Tibial nerve (tissue), 4 donors: ENCODE measurements around the gene ABLIM2. TPM values are rescaled to one million over a fixed set of nuclear protein-coding genes. Genes with fewer than 3 reads are reported as not detected.

Experiments
- DNase-seq, 2 donors: peaks; one replicate each; pipeline ENCODE4 v3.0.0-alpha.2; 2019; ENCODE audit warnings: low spot score in 2 of 2
- H3K27ac ChIP-seq, 4 donors: fragments of 200-600 bp; sonication (generic) in 3 of 4; one replicate each; pipeline ENCODE4 v1.5.1; 2017 to 2019; ENCODE audit warnings: mild to moderate bottlenecking in 1 of 4
- H3K27me3 ChIP-seq, 2 donors: fragments of 200-600 bp; sonication (generic) in 1 of 2; one replicate each; pipeline versions ENCODE4 v1.5.1 to v1.6.0; 2017 to 2019
- H3K36me3 ChIP-seq, 3 donors: fragments of 200-600 bp; sonication (generic); one replicate each; pipeline ENCODE4 v1.5.1; 2018 to 2019
- H3K4me1 ChIP-seq, 4 donors: fragments of 200-600 bp; sonication (generic) in 3 of 4; one replicate each; pipeline ENCODE4 v1.5.1; 2017 to 2019
- H3K4me3 ChIP-seq, 4 donors: fragments of 200-600 bp; sonication (generic) in 3 of 4; one replicate each; pipeline ENCODE4 v1.5.1; 2017 to 2019; ENCODE audit warnings: mild to moderate bottlenecking in 1 of 4, moderate library complexity in 1 of 4
- H3K9me3 ChIP-seq, 4 donors: fragments of 200-600 bp; sonication (generic) in 3 of 4; one replicate each; pipeline ENCODE4 v1.5.1; 2017 to 2019
- EP300 ChIP-seq, 2 donors: sonication (generic); formaldehyde crosslinking; IDR thresholded peaks; one replicate each; pipeline ENCODE4 v1.6.1; 2017; ENCODE audit warnings: antibody characterized with exemption in 2 of 2, mild to moderate bottlenecking in 1 of 2
- POLR2A ChIP-seq, 2 donors: fragments of 450-650 bp; IDR thresholded peaks; one replicate each; pipeline ENCODE4 v1.6.1; 2017; ENCODE audit warnings: antibody characterized with exemption in 2 of 2, mild to moderate bottlenecking in 2 of 2, moderate library complexity in 2 of 2
- WGBS, 2 donors: methylation state at CpG; one replicate each; pipeline ENCODE4 v1.1.5; 2018; 5-methylcytosine and 5-hydroxymethylcytosine counted together
- total RNA-seq, 4 donors: library from RNA; depleted of rRNA; stranded (reverse); fragments of >200 nt; gene quantifications; one replicate each; pipeline ENCODE4 v1.1.0, GENCODE V29; 2016
- TF ChIP-seq, protein P1 (sequence below), 5 experiments: fragments of 200-600 bp in 3 of 5; fragments of 450-650 bp in 2 of 5; sonication (generic) in 3 of 5; IDR thresholded peaks; one replicate each; pipeline ENCODE4 v1.5.1; 2016 to 2019; ENCODE audit warnings: antibody characterized with exemption in 5 of 5, mild to moderate bottlenecking in 3 of 5, moderate library complexity in 2 of 5

The ABLIM2 gene
- total RNA-seq, 4 donors from 2014 or later = 29.1 to 125 (median 41.7) TPM

- no peak for DNase-seq
- H3K27me3 ChIP-seq = no peaks in the 10 kb centered on the region
- no peak overlapping the region for H3K27ac ChIP-seq
- H3K4me1 ChIP-seq = peaks cover 0 to 8% (median 3%) of the 10 kb centered on the region in 4 donors
- TF ChIP-seq, protein P1, sequence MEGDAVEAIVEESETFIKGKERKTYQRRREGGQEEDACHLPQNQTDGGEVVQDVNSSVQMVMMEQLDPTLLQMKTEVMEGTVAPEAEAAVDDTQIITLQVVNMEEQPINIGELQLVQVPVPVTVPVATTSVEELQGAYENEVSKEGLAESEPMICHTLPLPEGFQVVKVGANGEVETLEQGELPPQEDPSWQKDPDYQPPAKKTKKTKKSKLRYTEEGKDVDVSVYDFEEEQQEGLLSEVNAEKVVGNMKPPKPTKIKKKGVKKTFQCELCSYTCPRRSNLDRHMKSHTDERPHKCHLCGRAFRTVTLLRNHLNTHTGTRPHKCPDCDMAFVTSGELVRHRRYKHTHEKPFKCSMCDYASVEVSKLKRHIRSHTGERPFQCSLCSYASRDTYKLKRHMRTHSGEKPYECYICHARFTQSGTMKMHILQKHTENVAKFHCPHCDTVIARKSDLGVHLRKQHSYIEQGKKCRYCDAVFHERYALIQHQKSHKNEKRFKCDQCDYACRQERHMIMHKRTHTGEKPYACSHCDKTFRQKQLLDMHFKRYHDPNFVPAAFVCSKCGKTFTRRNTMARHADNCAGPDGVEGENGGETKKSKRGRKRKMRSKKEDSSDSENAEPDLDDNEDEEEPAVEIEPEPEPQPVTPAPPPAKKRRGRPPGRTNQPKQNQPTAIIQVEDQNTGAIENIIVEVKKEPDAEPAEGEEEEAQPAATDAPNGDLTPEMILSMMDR (IDR thresholded peaks at IDR 0.05) = no peak
- TF ChIP-seq EP300 (IDR thresholded peaks at IDR 0.05) (no peak), POLR2A (IDR thresholded peaks at IDR 0.05) (no peak)
- H3K36me3 ChIP-seq = peaks cover 0 to 6% (median 0%) of the 10 kb centered on the region in 3 donors
- H3K9me3 ChIP-seq = no peaks in the 10 kb centered on the region
- H3K4me3 ChIP-seq = no peak overlapping the region
- 82 to 91% methylated on average over 7 to 12 of the region's 12 CpGs for WGBS, 2 donors
Measured at GRCh38 chr4:7985072-7985471, 173.5 kb downstream of the ABLIM2 start.

GRCh38 chr4:7984286-7984925, 174.2 kb downstream of the ABLIM2 start:
- no peak for TF ChIP-seq EP300 (IDR thresholded peaks at IDR 0.05)
- TF ChIP-seq, protein P1 (IDR thresholded peaks at IDR 0.05) = no peak
- no peak for TF ChIP-seq POLR2A (IDR thresholded peaks at IDR 0.05)
- Histone ChIP-seq H3K36me3 (no peaks in the 10 kb centered on the region), H3K4me3 (no peak overlapping the region), H3K27me3 (no peaks in the 10 kb centered on the region), H3K4me1 (peaks cover 0 to 8% (median 3%) of the 10 kb centered on the region in 4 donors), H3K9me3 (no peaks in the 10 kb centered on the region), H3K27ac (no peak overlapping the region)
- WGBS, 2 donors = 86 to 89% methylated on average over 17 to 19 of the region's 31 CpGs
- DNase-seq = no peak

- DNase-seq = no peak
- no peak overlapping the region for H3K27ac ChIP-seq
- peaks cover 0 to 17% (median 3%) of the 10 kb centered on the region in 4 donors for H3K4me1 ChIP-seq
- WGBS, 2 donors = 92 to 96% methylated on average over 17 of the region's 17 CpGs
- H3K4me3 ChIP-seq = no peak overlapping the region
- no peaks in the 10 kb centered on the region for H3K36me3 ChIP-seq
- H3K9me3 ChIP-seq = no peaks in the 10 kb centered on the region
- TF ChIP-seq POLR2A (IDR thresholded peaks at IDR 0.05) = no peak
- TF ChIP-seq, protein P1 (IDR thresholded peaks at IDR 0.05) = no peak
- no peaks in the 10 kb centered on the region for H3K27me3 ChIP-seq
Measured at GRCh38 chr4:7983296-7983695, 175.3 kb downstream of the ABLIM2 start.

GRCh38 chr4:7981738-7982394, 176.7 kb downstream of the ABLIM2 start:
- 71 to 88% methylated on average over 6 to 8 of the region's 8 CpGs for WGBS, 2 donors
- Histone ChIP-seq H3K27me3 (no peaks in the 10 kb centered on the region), H3K9me3 (no peaks in the 10 kb centered on the region), H3K4me3 (no peak overlapping the region), H3K36me3 (no peaks in the 10 kb centered on the region), H3K4me1 (peaks cover 0 to 25% (median 6%) of the 10 kb centered on the region in 4 donors), H3K27ac (no peak overlapping the region)
- no peak for TF ChIP-seq POLR2A (IDR thresholded peaks at IDR 0.05)
- TF ChIP-seq EP300 (IDR thresholded peaks at IDR 0.05) = no peak
- TF ChIP-seq, protein P1 (IDR thresholded peaks at IDR 0.05) = no peak
- no peak for DNase-seq

DNA sequence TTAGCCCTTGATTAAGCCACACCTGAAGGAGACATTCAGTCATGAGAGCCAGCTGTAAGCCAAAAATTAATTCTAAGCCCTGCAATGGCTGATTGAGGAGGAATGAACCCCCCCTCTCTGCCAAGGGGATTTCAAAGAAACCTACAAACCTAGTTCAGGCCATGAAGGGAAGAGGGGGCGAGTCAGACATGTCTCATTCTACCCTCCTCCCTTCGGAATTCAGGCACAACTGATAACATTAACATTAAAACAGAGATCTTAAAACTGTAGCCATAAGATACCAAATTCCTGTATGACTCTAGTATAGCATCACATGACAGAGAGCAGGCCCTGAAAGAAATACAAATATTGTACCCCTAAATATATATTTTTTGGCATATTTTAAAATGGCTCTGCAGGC, 178.6 kb downstream of the ABLIM2 start:
- H3K36me3 ChIP-seq = no peaks in the 10 kb centered on the region

More for the DNA sequence above, 178.6 kb downstream of the ABLIM2 start:
- H3K27me3 ChIP-seq = no peaks in the 10 kb centered on the region
- H3K9me3 ChIP-seq = no peaks in the 10 kb centered on the region
- no peak overlapping the region for H3K27ac ChIP-seq
- no peak overlapping the region for H3K4me3 ChIP-seq
- DNase-seq = no peak
- H3K4me1 ChIP-seq = peaks cover 0 to 17% (median 3%) of the 10 kb centered on the region in 4 donors
- no peak for TF ChIP-seq POLR2A (IDR thresholded peaks at IDR 0.05)
- no peak for TF ChIP-seq EP300 (IDR thresholded peaks at IDR 0.05)
- TF ChIP-seq, protein P1 (IDR thresholded peaks at IDR 0.05) = no peak
- 80 to 88% methylated on average over 2 of the region's 2 CpGs for WGBS, 2 donors
